PC-3 (cell line): Measurements from ENCODE around the gene CSMD2. TPM values are rescaled to one million over a fixed set of nuclear protein-coding genes. Genes with fewer than 3 reads are reported as not detected.

Experiments
- ATAC-seq: fragments of 200-7000 bp; cut with Tn5 transposase; 2 replicates; pipeline ENCODE4 v1.9.1; 2020; ENCODE audit warnings: mild to moderate bottlenecking, moderate library complexity
- BruUV-seq: library from RNA; stranded (reverse); fragments of 400-500 nt; replicated peaks from 2 replicates; lab custom pipeline; 2021; lab: Mats Ljungman, UMichigan
- CTCF ChIA-PET: fragments of 300-600 bp; sonication (Branson Sonifier 250); formaldehyde crosslinking; loops from one replicate; lab custom pipeline; 2022; ENCODE audit warnings: antibody characterized with exemption; lab: Charles Lee
- POLR2A ChIA-PET: fragments of 300-600 bp; sonication (Branson Sonifier 250); formaldehyde crosslinking; loops from one replicate; lab custom pipeline; 2022; ENCODE audit warnings: antibody characterized with exemption; ENCODE audit not compliant: unreplicated experiment; lab: Charles Lee
- DNase-seq: peaks from one replicate; pipeline ENCODE4 v3.0.0-alpha.2; 2015
- H2AFZ ChIP-seq: fragments of 300-600 bp; sonication (generic); 2 replicates; pipeline ENCODE4 v1.6.0; 2016; ENCODE audit warnings: antibody characterized with exemption, low read length
- H3F3A ChIP-seq: fragments of 300-600 bp; sonication (generic); one replicate; pipeline ENCODE4 v1.6.0; 2017; ENCODE audit warnings: antibody characterized with exemption, low read length, control low read depth, mild to moderate bottlenecking; ENCODE audit not compliant: unreplicated experiment
- H3K27ac ChIP-seq: fragments of 300-600 bp; sonication (generic); 2 replicates; pipeline ENCODE4 v1.5.1; 2016; ENCODE audit warnings: mild to moderate bottlenecking, low read length
- H3K27me3 ChIP-seq: fragments of 300-600 bp; sonication (generic); 2 replicates; pipeline ENCODE4 v1.6.1; 2016; ENCODE audit warnings: low read length, mixed read lengths
- H3K36me3 ChIP-seq: fragments of 300-600 bp; sonication (generic); 2 replicates; pipeline ENCODE4 v1.6.1; 2016; ENCODE audit warnings: low read depth, mixed run types, low read length, mixed read lengths
- H3K4me1 ChIP-seq: fragments of 300-600 bp; sonication (generic); 2 replicates; pipeline ENCODE4 v1.5.1; 2016; ENCODE audit warnings: low read length; ENCODE audit not compliant: insufficient read depth
- H3K4me2 ChIP-seq: fragments of 300-600 bp; sonication (generic); 2 replicates; pipeline ENCODE4 v1.6.0; 2016; ENCODE audit warnings: low read length
- H3K4me3 ChIP-seq: fragments of 300-600 bp; sonication (generic); 2 replicates; pipeline ENCODE4 v1.5.1; 2016; ENCODE audit warnings: mild to moderate bottlenecking, low read length, mixed read lengths
- H3K79me2 ChIP-seq: fragments of 300-600 bp; sonication (generic); 2 replicates; pipeline ENCODE4 v1.6.1; 2017; ENCODE audit warnings: low read length, mixed read lengths
- H3K9ac ChIP-seq: fragments of 300-600 bp; sonication (generic); 2 replicates; pipeline ENCODE4 v1.6.0; 2016; ENCODE audit warnings: mild to moderate bottlenecking, low read length
- H3K9me2 ChIP-seq: fragments of 300-600 bp; sonication (generic); replicated peaks from 2 replicates; pipeline ENCODE4 v1.6.1; 2016; ENCODE audit warnings: mixed run types, low read length, mixed read lengths
- H3K9me3 ChIP-seq: fragments of 300-600 bp; sonication (generic); 2 replicates; pipeline ENCODE4 v1.6.1; 2016; ENCODE audit warnings: low read length, mixed read lengths
- H4K20me1 ChIP-seq: fragments of 300-600 bp; sonication (generic); 2 replicates; pipeline ENCODE4 v1.6.1; 2016; ENCODE audit warnings: low read length, mixed read lengths
- CTCF ChIP-seq: fragments of 300-600 bp; sonication (generic); conservative IDR thresholded peaks from 2 replicates; pipeline ENCODE4 v1.5.1; 2017; ENCODE audit warnings: antibody characterized with exemption, low read depth, mild to moderate bottlenecking, low read length
- EZH2 ChIP-seq: fragments of 300-600 bp; sonication (generic); IDR thresholded peaks from one replicate; pipeline ENCODE4 v1.6.1; 2017; ENCODE audit warnings: antibody characterized with exemption, mild to moderate bottlenecking, low read length; ENCODE audit not compliant: unreplicated experiment
- EZH2phosphoT487 ChIP-seq: fragments of 300-600 bp; sonication (generic); IDR thresholded peaks from 2 replicates; pipeline ENCODE4 v1.6.1; 2018; ENCODE audit warnings: mild to moderate bottlenecking, antibody characterized with exemption, low read length, borderline replicate concordance
- intact Hi-C: fragments of 100-400 bp; cut with micrococcal nuclease; formaldehyde crosslinking; loops from 2 replicates; pipeline ENCODE4 v1.9.0; 2023
- total RNA-seq: library from RNA; depleted of rRNA; stranded (reverse); fragments of >200 nt; gene quantifications from 2 replicates; pipeline ENCODE4 v1.2.3, GENCODE V29; 2014

CSMD2 gene
- total RNA-seq, 1 experiment from 2014 or later, result not detected

GRCh38 chr1:33606272-33606671 is 558.8 kb downstream of the CSMD2 start:
- ATAC-seq (no peak), DNase-seq (no peak)
- Histone ChIP-seq H3K4me2 (no peak overlapping the region), H3K9me2 (no peaks in the 10 kb centered on the region), H4K20me1 (no peaks in the 10 kb centered on the region), H2AFZ (no peak overlapping the region), H3K27ac (no peak overlapping the region), H3K9ac (no peak overlapping the region), H3F3A (no peaks in the 10 kb centered on the region), H3K9me3 (no peaks in the 10 kb centered on the region), H3K27me3 (peaks cover 46% of the 10 kb centered on the region), H3K79me2 (no peaks in the 10 kb centered on the region), H3K36me3 (no peaks in the 10 kb centered on the region), H3K4me1 (no peaks in the 10 kb centered on the region), H3K4me3 (no peak overlapping the region)
- intact Hi-C loops, result no loop called here
- BruUV-seq, result no TSS peak
- CTCF ChIA-PET, result no interaction called here
- POLR2A ChIA-PET, result no interaction called here
- TF ChIP-seq EZH2phosphoT487 (no peak), EZH2 (no peak), CTCF (no peak)

- no peaks in the 10 kb centered on the region for H4K20me1 ChIP-seq
- H3K4me2 ChIP-seq, result no peak overlapping the region
- no peak overlapping the region for H3K4me3 ChIP-seq
- H3K79me2 ChIP-seq, result no peaks in the 10 kb centered on the region
- no TSS peak for BruUV-seq
- H3K4me1 ChIP-seq, result no peaks in the 10 kb centered on the region
- CTCF ChIA-PET, result no interaction called here
- no peak overlapping the region for H2AFZ ChIP-seq
- intact Hi-C loops, result no loop called here
- no peak overlapping the region for H3K27ac ChIP-seq
- DNase-seq, result no peak
- no peak for ATAC-seq
- H3F3A ChIP-seq, result no peaks in the 10 kb centered on the region
- H3K9ac ChIP-seq, result no peak overlapping the region
- H3K9me3 ChIP-seq, result no peaks in the 10 kb centered on the region
- POLR2A ChIA-PET, result no interaction called here
- no peaks in the 10 kb centered on the region for H3K36me3 ChIP-seq
- no peak for TF ChIP-seq EZH2
- no peak for TF ChIP-seq CTCF
- TF ChIP-seq EZH2phosphoT487, result no peak
- no peaks in the 10 kb centered on the region for H3K9me2 ChIP-seq
- H3K27me3 ChIP-seq, result peaks cover 79% of the 10 kb centered on the region
Observed at GRCh38 chr1:33602271-33602670, 562.8 kb downstream of the CSMD2 start.

- H3K4me1 ChIP-seq, result no peaks in the 10 kb centered on the region
- ChIA-PET CTCF (no interaction called here), POLR2A (no interaction called here)
- no peaks in the 10 kb centered on the region for H3K79me2 ChIP-seq
- no peak overlapping the region for H3K4me2 ChIP-seq
- H3K27me3 ChIP-seq, result peaks cover 84% of the 10 kb centered on the region
- H3F3A ChIP-seq, result no peaks in the 10 kb centered on the region
- ATAC-seq (no peak), DNase-seq (no peak)
- no peak overlapping the region for H3K27ac ChIP-seq
- no peaks in the 10 kb centered on the region for H3K9me3 ChIP-seq
- no TSS peak for BruUV-seq
- intact Hi-C loops, result no loop called here
- H3K4me3 ChIP-seq, result no peak overlapping the region
- H2AFZ ChIP-seq, result no peak overlapping the region
- H3K36me3 ChIP-seq, result no peaks in the 10 kb centered on the region
- H3K9ac ChIP-seq, result no peak overlapping the region
- no peaks in the 10 kb centered on the region for H3K9me2 ChIP-seq
- H4K20me1 ChIP-seq, result no peaks in the 10 kb centered on the region
- TF ChIP-seq CTCF, result no peak
Observed at GRCh38 chr1:33601751-33602150, 563.3 kb downstream of the CSMD2 start.
